Neural cell (in vitro differentiated cells): Measurements from ENCODE around the gene FBXO38. TPM values are rescaled to one million over a fixed set of nuclear protein-coding genes. Genes with fewer than 3 reads are reported as not detected.

ENCODE experiments used
- H2AFZ ChIP-seq: fragments of 200-600, 300-800 bp; sonication (generic), shearing (Covaris generic); 2 replicates; pipeline ENCODE4 v1.6.0; 2014; ENCODE audit warnings: low read depth, mild to moderate bottlenecking, antibody characterized with exemption, low read length, moderate library complexity
- H3F3A ChIP-seq: fragments of 200-600 bp; shearing (Covaris generic); 2 replicates; pipeline ENCODE4 v1.6.1; 2016; ENCODE audit warnings: mild to moderate bottlenecking, moderate library complexity, mixed read lengths, antibody characterized with exemption, low read length; ENCODE audit not compliant: insufficient read depth, poor library complexity, severe bottlenecking
- H3K27ac ChIP-seq: fragments of 200-600, 300-800 bp; sonication (generic), shearing (Covaris generic); 2 replicates; pipeline ENCODE4 v1.5.1; 2014; ENCODE audit warnings: mild to moderate bottlenecking, low read length, moderate library complexity
- H3K27me3 ChIP-seq: fragments of 300-800, 200-600 bp; sonication (generic), shearing (Covaris generic); 2 replicates; pipeline ENCODE4 v1.6.0; 2014; ENCODE audit warnings: mild to moderate bottlenecking, low read depth, low read length, moderate library complexity; ENCODE audit not compliant: insufficient read depth
- H3K36me3 ChIP-seq: fragments of 300-800, 200-600 bp; sonication (generic), shearing (Covaris generic); 2 replicates; pipeline ENCODE4 v1.5.1; 2014; ENCODE audit warnings: mild to moderate bottlenecking, antibody characterized with exemption, low read length, moderate library complexity; ENCODE audit not compliant: insufficient read depth
- H3K4me2 ChIP-seq: fragments of 300-800, 200-600 bp; sonication (generic), shearing (Covaris generic); 2 replicates; pipeline ENCODE4 v1.6.0; 2014; ENCODE audit warnings: mild to moderate bottlenecking, low read length
- H3K4me3 ChIP-seq: fragments of 300-800, 200-600 bp; sonication (generic), shearing (Covaris generic); 2 replicates; pipeline ENCODE4 v1.5.1; 2014; ENCODE audit warnings: mild to moderate bottlenecking, low read length, moderate library complexity
- H3K79me2 ChIP-seq: fragments of 200-600 bp; shearing (Covaris generic); replicated peaks from 2 replicates; pipeline ENCODE4 v1.6.0; 2014; ENCODE audit warnings: mild to moderate bottlenecking, low read length, moderate library complexity; ENCODE audit not compliant: insufficient read depth
- H3K9ac ChIP-seq: fragments of 300-800, 200-600 bp; sonication (generic), shearing (Covaris generic); 2 replicates; pipeline ENCODE4 v1.6.1; 2016; ENCODE audit warnings: mild to moderate bottlenecking, low read length, mixed read lengths
- H3K9me2 ChIP-seq: fragments of 200-600 bp; shearing (Covaris generic); 2 replicates; pipeline ENCODE4 v1.6.1; 2016; ENCODE audit warnings: mild to moderate bottlenecking, low read length, mixed read lengths; ENCODE audit not compliant: insufficient read depth
- H3K9me3 ChIP-seq: fragments of 200-600, 300-800 bp; sonication (generic), shearing (Covaris generic); 2 replicates; pipeline ENCODE4 v1.6.1; 2016; ENCODE audit warnings: mild to moderate bottlenecking, mixed run types, low read length, moderate library complexity, mixed read lengths
- H4K20me1 ChIP-seq: fragments of 200-600 bp; shearing (Covaris generic); 2 replicates; pipeline ENCODE4 v1.6.1; 2016; ENCODE audit warnings: mild to moderate bottlenecking, mixed run types; ENCODE audit not compliant: insufficient read depth
- EP300 ChIP-seq: fragments of 450-650 bp; conservative IDR thresholded peaks from 2 replicates; pipeline ENCODE4 v1.6.1; 2014; ENCODE audit warnings: antibody characterized with exemption, mild to moderate bottlenecking, moderate library complexity; ENCODE audit not compliant: poor library complexity, severe bottlenecking
- EZH2 ChIP-seq: fragments of 200-600, 300-800 bp; shearing (Covaris generic), sonication (generic); IDR thresholded peaks from 2 replicates; pipeline ENCODE4 v1.6.1; 2014; ENCODE audit warnings: antibody characterized with exemption, low read length, borderline replicate concordance, mild to moderate bottlenecking; ENCODE audit not compliant: insufficient read depth, poor library complexity, severe bottlenecking
- MXI1 ChIP-seq: fragments of 450-650 bp; conservative IDR thresholded peaks from 2 replicates; pipeline ENCODE4 v1.6.1; 2014; ENCODE audit warnings: antibody characterized with exemption, mild to moderate bottlenecking; ENCODE audit not compliant: poor library complexity, severe bottlenecking
- POLR2AphosphoS5 ChIP-seq: IDR thresholded peaks from 2 replicates; pipeline ENCODE4 v1.6.1; 2012
- RAD21 ChIP-seq: fragments of 450-650 bp; conservative IDR thresholded peaks from 2 replicates; pipeline ENCODE4 v1.6.1; 2014; ENCODE audit warnings: antibody characterized with exemption, mild to moderate bottlenecking, moderate library complexity
- REST ChIP-seq: IDR thresholded peaks from 2 replicates; pipeline ENCODE4 v1.6.1; 2012; ENCODE audit warnings: borderline replicate concordance
- SMC3 ChIP-seq: fragments of 450-650 bp; conservative IDR thresholded peaks from 2 replicates; pipeline ENCODE4 v1.6.1; 2014; ENCODE audit warnings: antibody characterized with exemption, mild to moderate bottlenecking, moderate library complexity; ENCODE audit not compliant: poor library complexity
- TAF1 ChIP-seq: IDR thresholded peaks from 2 replicates; pipeline ENCODE4 v1.6.1; 2012; ENCODE audit warnings: low read depth
- polyA plus RNA-seq: library from polyadenylated mRNA; depleted of rRNA; stranded (reverse); fragments of >200 nt; gene quantifications from 2 replicates; pipeline ENCODE4 v1.2.3, GENCODE V29; 2014
- TF ChIP-seq, protein P1 (sequence below): fragments of 450-650 bp; IDR thresholded peaks from 2 replicates; pipeline ENCODE4 v1.5.1; 2014; ENCODE audit warnings: antibody characterized with exemption, mild to moderate bottlenecking, moderate library complexity; ENCODE audit not compliant: poor library complexity, severe bottlenecking

The FBXO38 gene
- polyA plus RNA-seq, 1 donor from 2014 or later, result 69.1 TPM

DNA sequence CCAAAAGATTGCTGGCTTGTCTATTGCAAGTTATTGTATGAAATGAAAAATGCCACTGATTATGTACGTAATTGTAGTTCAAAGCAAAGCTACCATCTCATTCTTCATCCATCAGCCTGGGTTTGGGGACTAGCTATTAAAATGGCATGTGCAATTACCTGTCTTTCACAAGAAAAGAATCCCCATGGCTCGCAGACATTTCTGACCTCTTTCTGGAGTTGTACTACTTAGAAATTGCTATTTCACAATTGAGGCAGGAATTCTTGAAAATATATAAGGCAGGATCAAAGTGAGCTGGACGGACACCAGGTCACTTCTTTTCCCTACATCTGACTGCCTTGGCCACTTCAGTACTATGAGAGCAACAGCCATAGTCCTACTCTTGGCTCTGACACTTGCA lies 48.5 kb upstream of the FBXO38 start, which contains the start of gene SPINK9:
Gene SPINK9, plus strand, starts transcription at position 301 of the 400 bp plus-strand sequence. Its CDS starts 55 bp downstream, at position 356.
- TF ChIP-seq, protein P1, sequence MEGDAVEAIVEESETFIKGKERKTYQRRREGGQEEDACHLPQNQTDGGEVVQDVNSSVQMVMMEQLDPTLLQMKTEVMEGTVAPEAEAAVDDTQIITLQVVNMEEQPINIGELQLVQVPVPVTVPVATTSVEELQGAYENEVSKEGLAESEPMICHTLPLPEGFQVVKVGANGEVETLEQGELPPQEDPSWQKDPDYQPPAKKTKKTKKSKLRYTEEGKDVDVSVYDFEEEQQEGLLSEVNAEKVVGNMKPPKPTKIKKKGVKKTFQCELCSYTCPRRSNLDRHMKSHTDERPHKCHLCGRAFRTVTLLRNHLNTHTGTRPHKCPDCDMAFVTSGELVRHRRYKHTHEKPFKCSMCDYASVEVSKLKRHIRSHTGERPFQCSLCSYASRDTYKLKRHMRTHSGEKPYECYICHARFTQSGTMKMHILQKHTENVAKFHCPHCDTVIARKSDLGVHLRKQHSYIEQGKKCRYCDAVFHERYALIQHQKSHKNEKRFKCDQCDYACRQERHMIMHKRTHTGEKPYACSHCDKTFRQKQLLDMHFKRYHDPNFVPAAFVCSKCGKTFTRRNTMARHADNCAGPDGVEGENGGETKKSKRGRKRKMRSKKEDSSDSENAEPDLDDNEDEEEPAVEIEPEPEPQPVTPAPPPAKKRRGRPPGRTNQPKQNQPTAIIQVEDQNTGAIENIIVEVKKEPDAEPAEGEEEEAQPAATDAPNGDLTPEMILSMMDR, result no peak
- no peak for TF ChIP-seq POLR2AphosphoS5
- no peak for TF ChIP-seq EP300
- TF ChIP-seq MXI1, result no peak
- TF ChIP-seq TAF1, result no peak
- no peak for TF ChIP-seq SMC3
- no peak for TF ChIP-seq RAD21
- TF ChIP-seq EZH2, result no peak
- no peak for TF ChIP-seq REST
- no peaks in the 10 kb centered on the region for H3F3A ChIP-seq
- H3K9me2 ChIP-seq, result no peaks in the 10 kb centered on the region
- no peaks in the 10 kb centered on the region for H3K9me3 ChIP-seq
- H2AFZ ChIP-seq, result no peak within 1 kb of the TSS
- no peaks in the 10 kb centered on the region for H3K27me3 ChIP-seq
- H4K20me1 ChIP-seq, result no peaks in the 10 kb centered on the region
- no peak within 1 kb of the TSS for H3K27ac ChIP-seq
- H3K79me2 ChIP-seq, result no peaks in the 10 kb centered on the region
- H3K36me3 ChIP-seq, result no peaks in the 10 kb centered on the region
- no peak within 1 kb of the TSS for H3K4me3 ChIP-seq
- no peak within 1 kb of the TSS for H3K4me2 ChIP-seq
- no peak within 1 kb of the TSS for H3K9ac ChIP-seq

- Histone ChIP-seq H3K27ac (no peak overlapping the region), H3K36me3 (no peaks in the 10 kb centered on the region), H3K9me2 (no peaks in the 10 kb centered on the region), H3K9me3 (no peaks in the 10 kb centered on the region), H4K20me1 (no peaks in the 10 kb centered on the region), H3K9ac (no peak overlapping the region), H3K27me3 (no peaks in the 10 kb centered on the region), H3K4me2 (no peak overlapping the region), H3K4me3 (no peak overlapping the region), H3F3A (no peaks in the 10 kb centered on the region), H2AFZ (no peak overlapping the region), H3K79me2 (no peaks in the 10 kb centered on the region)
- TF ChIP-seq SMC3, result no peak
- TF ChIP-seq, protein P1, result no peak
- no peak for TF ChIP-seq EP300
- no peak for TF ChIP-seq REST
- no peak for TF ChIP-seq POLR2AphosphoS5
- no peak for TF ChIP-seq RAD21
- no peak for TF ChIP-seq TAF1
- TF ChIP-seq MXI1, result no peak
- no peak for TF ChIP-seq EZH2
These were observed 46.9 kb upstream of the FBXO38 start for GRCh38 chr5:148336704-148337435.
